ENCODE data around the gene GLI3. TPM values are rescaled to one million over a fixed set of nuclear protein-coding genes. Genes with fewer than 3 reads are reported as not detected.

Gene GLI3
- total and polyA plus RNA-seq, 2 of the 8 experiments (the other 6 are each of a cell fraction or from before 2014, with no cell fraction given) = 8.0 to 31.1 TPM

GRCh38 chr7:42138691-42139090 is 98.3 kb downstream of the GLI3 start:
- H4K20me1 ChIP-seq (replicated peaks in 1 of 2; ENCODE audit: control insufficient read depth in 1 of 2, insufficient read depth in 2 of 2, low read length in 2 of 2) = peaks cover 2 to 5% of the 10 kb centered on the region in 2 experiments
- H3K4me1 ChIP-seq (replicated peaks in 1 of 4; ENCODE audit: control insufficient read depth in 3 of 4, insufficient read depth in 4 of 4, low read length in 3 of 4) = peaks cover 2 to 17% (median 7%) of the 10 kb centered on the region in 4 experiments; a peak in 4 of 7 replicates
- no peak overlapping the region; the same call in 1 of the 2 replicates for H2BK12ac ChIP-seq (ENCODE audit: low read depth, low read length)
- no peak overlapping the region for H3K27ac ChIP-seq (ENCODE audit: low read depth, low read length)
- no peak overlapping the region for H2BK120ac ChIP-seq (replicated peaks; ENCODE audit: low read depth, low read length)
- H4K91ac ChIP-seq (replicated peaks; ENCODE audit: insufficient read length, low read length) = no peak overlapping the region
- no peaks in the 10 kb centered on the region for H3K9me3 ChIP-seq (ENCODE audit: insufficient read depth in 2 of 2, low read depth in 1 of 2, low read length in 1 of 2)
- 43% methylated on average over 6 of the region's 6 CpGs; no CpG with 5 or more reads in 1 of the 2 experiments for WGBS, 2 experiments (ENCODE audit: extremely low coverage in 1 of 2, insufficient coverage in 1 of 2, insufficient read length in 1 of 2, insufficient replicate concordance in 2 of 2, low coverage in 1 of 2, low lambda C conversion rate in 2 of 2, missing lambda C conversion rate in 1 of 2)
- no peak overlapping the region for H4K8ac ChIP-seq (ENCODE audit: extremely low read depth, insufficient read depth, low read length)
- no peak overlapping the region for H3K4me3 ChIP-seq (ENCODE audit: extremely low read depth in 1 of 4, insufficient read depth in 2 of 4, low read depth in 3 of 4, low read length in 4 of 4)
- H3K14ac ChIP-seq (ENCODE audit: insufficient read length) = no peak overlapping the region
- H2AK5ac ChIP-seq (ENCODE audit: low read depth, low read length) = no peak overlapping the region
- H3K79me2 ChIP-seq (ENCODE audit: control insufficient read depth in 1 of 2, insufficient read depth in 2 of 2, low read length in 2 of 2) = peaks cover 0 to 3% of the 10 kb centered on the region in 2 experiments; a peak in 1 of 4 replicates
- no peaks in the 10 kb centered on the region for H3K36me3 ChIP-seq (ENCODE audit: control insufficient read depth in 2 of 4, insufficient read depth in 4 of 4, low read length in 3 of 4)
- peak; percentile 28 for FAIRE-seq
- no peak overlapping the region for H3K56ac ChIP-seq (replicated peaks; ENCODE audit: insufficient read length, low read depth, low read length)
- H2BK5ac ChIP-seq (ENCODE audit: low read depth, low read length) = no peak overlapping the region
- no peak overlapping the region for H3K4ac ChIP-seq (replicated peaks; ENCODE audit: insufficient read length, low read depth, low read length)
- H4K5ac ChIP-seq (ENCODE audit: insufficient read length, low read depth, low read length) = no peak overlapping the region
- H3K4me2 ChIP-seq (ENCODE audit: insufficient read depth in 1 of 2, low read depth in 2 of 2, low read length in 2 of 2) = peak overlapping the region in 1 of 2 experiments; percentile 5; a peak in 1 of 4 replicates
- H2BK15ac ChIP-seq (ENCODE audit: low read length) = no peak overlapping the region
- no peaks in the 10 kb centered on the region for H3K27me3 ChIP-seq (replicated peaks in 1 of 4; ENCODE audit: control insufficient read depth in 3 of 4, extremely low read depth in 1 of 4, insufficient read depth in 3 of 4, low read length in 3 of 4)
- H2AFZ ChIP-seq (ENCODE audit: low read length) = no peak overlapping the region
- H3K18ac ChIP-seq (ENCODE audit: extremely low read depth, low read length) = no peak overlapping the region
- no peak overlapping the region for H3K9ac ChIP-seq (replicated peaks in 1 of 4; ENCODE audit: extremely low read depth in 1 of 4, low read depth in 3 of 4, low read length in 3 of 4)
- ChIA-PET CTCF (ENCODE audit: partially characterized antibody) (interaction anchor here (0.7 to 5.1 kb wide), 13 partner anchors 9 to 554 kb away, joined by 3 to 19 read pairs (median 3); no protein-coding TSS in a partner anchor), POLR2A (ENCODE audit: partially characterized antibody) (interaction anchor here (1.4 to 1.5 kb wide), 2 partner anchors 12 to 41 kb away, joined by 3 to 10 read pairs; no protein-coding TSS in a partner anchor)
- no peaks in the 10 kb centered on the region for H3K23me2 ChIP-seq (ENCODE audit: low read depth, low read length)
- peaks cover 5% of the 10 kb centered on the region; the same call in 1 of the 2 replicates for H3K79me1 ChIP-seq (ENCODE audit: low read depth, low read length)
- no peak overlapping the region for H2BK20ac ChIP-seq (ENCODE audit: low read length)
- DNase-seq (ENCODE audit: low read depth in 1 of 2, low spot score in 2 of 2) = peak in 1 of 2 experiments; percentile 53
- no peak overlapping the region for H3K23ac ChIP-seq (ENCODE audit: insufficient read length)
- TF ChIP-seq HDAC2 (IDR thresholded peaks at IDR 0.05; ENCODE audit: borderline replicate concordance in 1 of 2, low read depth in 2 of 2, low read length in 2 of 2) (peak; percentile 61 to 72; a peak in 1 of 4 replicates), KDM1A (IDR thresholded peaks at IDR 0.05; ENCODE audit: borderline replicate concordance, low read length) (no peak), MAX (IDR thresholded peaks at IDR 0.05) (no peak), RAD21 (IDR thresholded peaks at IDR 0.05 in 1 of 2, conservative IDR thresholded peaks at IDR 0.05 in 1 of 2; ENCODE audit: low read depth in 2 of 2, low read length in 2 of 2) (peak in 1 of 2 experiments; percentile 36; a peak in 2 of 4 replicates), CTBP2 (IDR thresholded peaks at IDR 0.05; ENCODE audit: borderline replicate concordance, insufficient read depth, insufficient read length, low read length) (peak; percentile 45), PHF8 (conservative IDR thresholded peaks at IDR 0.05; ENCODE audit: low read depth, low read length) (no peak), NANOG (IDR thresholded peaks at IDR 0.05; ENCODE audit: insufficient read depth, low read depth, low read length, poor library complexity, severe bottlenecking) (peak; percentile 77), TCF12 (IDR thresholded peaks at IDR 0.05; ENCODE audit: low read depth, low read length) (no peak)
